Endothelial cell (in vitro differentiated cells): ENCODE results near the gene TBC1D12. TPM values are rescaled to one million over a fixed set of nuclear protein-coding genes. Genes with fewer than 3 reads are reported as not detected.

Experiments
- DNase-seq: peaks from one replicate; pipeline ENCODE4 v3.0.0; 2021; ENCODE audit warnings: low spot score
- H3K27ac Mint-ChIP-seq: one replicate; pipeline ENCODE4 v1.8.0; 2021; ENCODE audit warnings: mixed read lengths, inconsistent platforms; ENCODE audit not compliant: unreplicated experiment
- H3K27me3 Mint-ChIP-seq: one replicate; pipeline ENCODE4 v1.8.0; 2021; ENCODE audit warnings: mild to moderate bottlenecking, moderate library complexity, mixed read lengths, inconsistent platforms; ENCODE audit not compliant: unreplicated experiment
- H3K36me3 Mint-ChIP-seq: one replicate; pipeline ENCODE4 v1.8.0; 2021; ENCODE audit warnings: mild to moderate bottlenecking, low read depth, mixed read lengths, inconsistent platforms; ENCODE audit not compliant: unreplicated experiment
- H3K4me1 Mint-ChIP-seq: one replicate; pipeline ENCODE4 v1.8.0; 2021; ENCODE audit warnings: mild to moderate bottlenecking, mixed read lengths, inconsistent platforms; ENCODE audit not compliant: unreplicated experiment
- H3K4me3 Mint-ChIP-seq: one replicate; pipeline ENCODE4 v1.8.0; 2021; ENCODE audit warnings: mild to moderate bottlenecking, mixed read lengths, inconsistent platforms; ENCODE audit not compliant: unreplicated experiment
- H3K9me3 Mint-ChIP-seq: one replicate; pipeline ENCODE4 v1.8.0; 2021; ENCODE audit warnings: mixed read lengths, inconsistent platforms; ENCODE audit not compliant: unreplicated experiment
- total RNA-seq: library from RNA; stranded (reverse); fragmentation: NEBNext Ultra II Directional; extraction: Animal tissue kit (Norgen Biotek cat#: 25700); gene quantifications from one replicate; pipeline ENCODE4 v1.2.1, GENCODE V29; 2021; ENCODE audit not compliant: unreplicated experiment
- TF ChIP-seq, protein P1 (sequence below): fragments of 200-600 bp; sonication (generic); IDR thresholded peaks from one replicate; pipeline ENCODE4 v1.5.0; 2021; ENCODE audit warnings: antibody characterized with exemption; ENCODE audit not compliant: unreplicated experiment

The TBC1D12 gene
- total RNA-seq, 1 donor from 2014 or later, result 9.3 TPM

DNA sequence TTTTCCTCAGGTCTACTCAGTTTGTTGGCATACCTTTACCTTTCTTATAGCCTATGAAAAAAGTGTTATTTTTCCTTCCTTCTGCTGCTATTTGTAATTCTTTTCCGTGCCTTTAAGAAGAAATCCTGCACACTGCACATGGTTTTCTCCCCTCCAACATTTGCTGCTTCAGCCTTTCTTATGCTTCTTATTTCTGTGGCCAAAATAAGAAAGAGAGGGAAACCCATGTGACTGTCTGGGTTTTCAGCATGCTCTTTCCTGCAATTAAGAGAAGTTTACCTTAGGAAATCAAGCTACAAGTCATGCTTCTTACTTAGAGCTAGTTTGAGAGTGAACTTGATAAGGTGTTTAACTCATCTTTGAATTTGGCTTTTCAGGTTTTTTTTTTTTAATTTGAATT is 11.0 kb downstream of the TBC1D12 start:
- no peak overlapping the region for H3K4me3 Mint-ChIP-seq

DNA sequence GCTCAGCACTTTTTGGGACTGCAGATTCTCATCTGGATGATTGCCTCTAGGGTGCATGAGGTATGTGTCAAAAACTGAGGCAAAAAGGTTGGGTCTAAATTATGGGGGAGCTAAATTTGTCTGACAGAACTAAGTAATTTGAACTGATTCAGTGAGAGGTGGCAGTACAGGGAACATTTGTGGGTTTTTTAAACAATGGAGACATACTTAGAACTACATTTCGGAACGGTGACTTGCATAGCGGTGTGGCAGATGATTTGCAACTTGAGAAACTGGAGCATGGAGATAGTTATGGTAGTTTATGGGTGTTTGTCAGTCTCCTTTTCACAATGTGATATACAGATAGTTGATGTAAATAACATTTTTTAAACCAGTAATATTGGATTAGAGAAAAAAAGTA is 14.6 kb downstream of the TBC1D12 start:
- no peaks in the 10 kb centered on the region for H3K36me3 Mint-ChIP-seq
- no peak for DNase-seq
- H3K4me1 Mint-ChIP-seq, result peaks cover 4% of the 10 kb centered on the region
- no peak overlapping the region for H3K4me3 Mint-ChIP-seq
- no peaks in the 10 kb centered on the region for H3K9me3 Mint-ChIP-seq
- no peak overlapping the region for H3K27ac Mint-ChIP-seq
- H3K27me3 Mint-ChIP-seq, result no peaks in the 10 kb centered on the region
- TF ChIP-seq, protein P1, sequence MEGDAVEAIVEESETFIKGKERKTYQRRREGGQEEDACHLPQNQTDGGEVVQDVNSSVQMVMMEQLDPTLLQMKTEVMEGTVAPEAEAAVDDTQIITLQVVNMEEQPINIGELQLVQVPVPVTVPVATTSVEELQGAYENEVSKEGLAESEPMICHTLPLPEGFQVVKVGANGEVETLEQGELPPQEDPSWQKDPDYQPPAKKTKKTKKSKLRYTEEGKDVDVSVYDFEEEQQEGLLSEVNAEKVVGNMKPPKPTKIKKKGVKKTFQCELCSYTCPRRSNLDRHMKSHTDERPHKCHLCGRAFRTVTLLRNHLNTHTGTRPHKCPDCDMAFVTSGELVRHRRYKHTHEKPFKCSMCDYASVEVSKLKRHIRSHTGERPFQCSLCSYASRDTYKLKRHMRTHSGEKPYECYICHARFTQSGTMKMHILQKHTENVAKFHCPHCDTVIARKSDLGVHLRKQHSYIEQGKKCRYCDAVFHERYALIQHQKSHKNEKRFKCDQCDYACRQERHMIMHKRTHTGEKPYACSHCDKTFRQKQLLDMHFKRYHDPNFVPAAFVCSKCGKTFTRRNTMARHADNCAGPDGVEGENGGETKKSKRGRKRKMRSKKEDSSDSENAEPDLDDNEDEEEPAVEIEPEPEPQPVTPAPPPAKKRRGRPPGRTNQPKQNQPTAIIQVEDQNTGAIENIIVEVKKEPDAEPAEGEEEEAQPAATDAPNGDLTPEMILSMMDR, result no peak

More for the DNA sequence above, 11.0 kb downstream of the TBC1D12 start:
- H3K27me3 Mint-ChIP-seq, result no peaks in the 10 kb centered on the region
- H3K27ac Mint-ChIP-seq, result no peak overlapping the region
- H3K36me3 Mint-ChIP-seq, result no peaks in the 10 kb centered on the region
- TF ChIP-seq, protein P1, result no peak
- no peaks in the 10 kb centered on the region for H3K9me3 Mint-ChIP-seq
- no peak for DNase-seq
- H3K4me1 Mint-ChIP-seq, result peaks cover 4% of the 10 kb centered on the region

DNA sequence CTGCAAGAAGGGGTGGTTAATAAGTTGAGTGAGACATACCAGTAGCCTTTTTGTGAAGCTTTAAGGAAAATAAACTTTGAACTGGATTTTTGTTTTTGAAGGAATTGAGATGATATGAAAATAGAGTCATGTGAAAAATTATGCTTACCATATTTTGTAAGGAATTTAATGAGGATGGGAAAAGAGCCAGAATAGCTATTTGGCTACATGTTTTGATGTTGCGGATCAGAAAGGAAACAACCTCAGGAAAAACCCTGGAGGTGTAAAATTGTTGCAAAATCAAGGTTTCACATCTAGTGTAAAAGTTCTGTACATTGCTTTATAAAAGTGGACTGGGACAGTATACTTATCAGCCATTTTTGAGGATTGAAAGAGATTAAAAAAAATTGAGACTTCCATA is 15.0 kb downstream of the TBC1D12 start:
- Mint-ChIP-seq H3K36me3 (no peaks in the 10 kb centered on the region), H3K27me3 (no peaks in the 10 kb centered on the region), H3K9me3 (no peaks in the 10 kb centered on the region), H3K4me3 (no peak overlapping the region), H3K27ac (no peak overlapping the region), H3K4me1 (peaks cover 4% of the 10 kb centered on the region)
- DNase-seq, result no peak
- TF ChIP-seq, protein P1, result no peak

DNA sequence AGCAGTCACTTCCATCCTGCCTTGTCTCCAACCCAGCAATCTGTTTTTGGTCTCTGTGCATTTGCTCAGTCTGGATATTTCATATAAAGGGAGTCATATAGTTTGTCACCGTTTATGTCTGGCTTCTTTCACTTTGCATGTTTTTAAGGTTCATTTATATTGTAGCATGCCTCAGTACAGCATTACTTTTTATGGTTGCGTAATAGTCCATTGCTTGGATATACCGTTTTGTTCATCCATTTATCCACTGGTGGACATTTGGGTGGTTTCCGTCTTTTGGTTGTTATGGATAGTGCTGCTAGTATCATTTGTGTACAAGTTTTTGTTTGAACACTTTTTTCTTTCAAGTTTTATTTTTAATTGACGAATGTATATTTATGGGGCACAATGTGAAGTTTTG is 18.2 kb downstream of the TBC1D12 start:
- no peaks in the 10 kb centered on the region for H3K36me3 Mint-ChIP-seq
- H3K9me3 Mint-ChIP-seq, result peaks cover 4% of the 10 kb centered on the region
- TF ChIP-seq, protein P1, result no peak
- no peak overlapping the region for H3K27ac Mint-ChIP-seq
- no peaks in the 10 kb centered on the region for H3K27me3 Mint-ChIP-seq
- DNase-seq, result no peak
- no peak overlapping the region for H3K4me3 Mint-ChIP-seq
- peaks cover 2% of the 10 kb centered on the region for H3K4me1 Mint-ChIP-seq

DNA sequence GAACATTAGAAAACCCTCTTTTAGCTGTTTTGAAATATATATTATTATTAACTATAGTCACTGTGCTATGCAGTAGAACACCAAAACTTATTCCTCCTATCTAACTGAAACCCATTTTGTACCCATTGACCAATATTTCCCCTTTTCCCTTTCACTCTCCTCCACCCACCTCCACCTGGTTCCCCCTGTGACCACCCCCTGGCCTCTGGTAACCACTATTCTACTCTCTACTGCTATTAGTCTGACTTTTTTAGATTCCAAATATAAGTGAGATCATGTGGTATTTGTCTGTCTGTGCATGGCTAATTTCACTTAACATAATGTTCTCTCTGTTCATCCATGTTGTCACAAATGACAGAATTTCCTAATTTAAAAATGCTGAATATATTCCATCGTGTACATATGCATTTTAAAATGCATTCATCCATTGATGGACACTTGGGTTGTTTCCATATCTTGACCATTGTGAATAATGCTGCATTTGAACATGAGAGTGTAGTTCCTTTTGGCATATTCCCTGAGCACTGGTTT is 18.7 kb downstream of the TBC1D12 start:
- no peak overlapping the region for H3K27ac Mint-ChIP-seq
- no peaks in the 10 kb centered on the region for H3K36me3 Mint-ChIP-seq
- DNase-seq, result no peak
- H3K4me1 Mint-ChIP-seq, result peaks cover 2% of the 10 kb centered on the region
- peaks cover 4% of the 10 kb centered on the region for H3K9me3 Mint-ChIP-seq
- H3K27me3 Mint-ChIP-seq, result no peaks in the 10 kb centered on the region
- H3K4me3 Mint-ChIP-seq, result no peak overlapping the region
- TF ChIP-seq, protein P1, result no peak
